Right lobe of liver (tissue), 4 donors: Measurements from ENCODE around the gene AHI1.

Experiments
- CTCF ChIP-seq, 4 donors: fragments of 200-600 bp in 3 of 4; fragments of 450-650 bp in 1 of 4; IDR thresholded peaks; one replicate each; pipeline versions ENCODE4 v1.5.1 to v1.8.0; 2016 to 2022; ENCODE audit warnings: antibody characterized with exemption in 4 of 4, mild to moderate bottlenecking in 2 of 4
- POLR2A ChIP-seq: fragments of 450-650 bp; IDR thresholded peaks from one replicate; pipeline ENCODE4 v1.6.1; 2017; ENCODE audit warnings: antibody characterized with exemption, mild to moderate bottlenecking
- donor health status: DM: no; HTN: no; CAD: no.
- donor health status: DM: no; HTN: no; CAD: no.
- donor health status: DM: no; HTN: yes; CAD: no.

GRCh38 chr6:135286962-135287538 lies 210.5 kb downstream of the AHI1 start:
- no peak for TF ChIP-seq CTCF (IDR thresholded peaks at IDR 0.05)
- TF ChIP-seq POLR2A: no peak
